Spleen (tissue), 7 donors: Measurements from ENCODE around the gene TSC22D2.

ENCODE experiments used
- POLR2A ChIP-seq, 3 donors: fragments of 450-650 bp; IDR thresholded peaks; one replicate each; pipeline ENCODE4 v1.5.1; 2017; ENCODE audit warnings: antibody characterized with exemption in 3 of 3, mild to moderate bottlenecking in 1 of 3
- POLR2AphosphoS5 ChIP-seq, 3 donors: sonication (generic); formaldehyde crosslinking; IDR thresholded peaks; one replicate each; pipeline ENCODE4 v1.5.1; 2017; ENCODE audit warnings: antibody characterized with exemption in 3 of 3
- TF ChIP-seq, protein P1 (sequence below), 11 experiments: fragments of 200-600 bp in 7 of 11; fragments of 450-650 bp in 4 of 11; sonication (generic) in 4 of 11; IDR thresholded peaks in 8 of 11; conservative IDR thresholded peaks in 3 of 11; 1 replicate in 7 of 11; 2 replicates in 4 of 11; pipeline versions ENCODE4 v1.4.0 to v1.8.0; 2016 to 2021; ENCODE audit warnings: antibody characterized with exemption in 11 of 11, inconsistent platforms in 4 of 11, mild to moderate bottlenecking in 1 of 11
- donor health status: DM: no; HTN: no; CAD: no; lungs with moderate emphysema.
- donor health status: DM: no; HTN: no; CAD: no.
- donor health status: DM: no; HTN: no; CAD: no.

- TF ChIP-seq, protein P1, sequence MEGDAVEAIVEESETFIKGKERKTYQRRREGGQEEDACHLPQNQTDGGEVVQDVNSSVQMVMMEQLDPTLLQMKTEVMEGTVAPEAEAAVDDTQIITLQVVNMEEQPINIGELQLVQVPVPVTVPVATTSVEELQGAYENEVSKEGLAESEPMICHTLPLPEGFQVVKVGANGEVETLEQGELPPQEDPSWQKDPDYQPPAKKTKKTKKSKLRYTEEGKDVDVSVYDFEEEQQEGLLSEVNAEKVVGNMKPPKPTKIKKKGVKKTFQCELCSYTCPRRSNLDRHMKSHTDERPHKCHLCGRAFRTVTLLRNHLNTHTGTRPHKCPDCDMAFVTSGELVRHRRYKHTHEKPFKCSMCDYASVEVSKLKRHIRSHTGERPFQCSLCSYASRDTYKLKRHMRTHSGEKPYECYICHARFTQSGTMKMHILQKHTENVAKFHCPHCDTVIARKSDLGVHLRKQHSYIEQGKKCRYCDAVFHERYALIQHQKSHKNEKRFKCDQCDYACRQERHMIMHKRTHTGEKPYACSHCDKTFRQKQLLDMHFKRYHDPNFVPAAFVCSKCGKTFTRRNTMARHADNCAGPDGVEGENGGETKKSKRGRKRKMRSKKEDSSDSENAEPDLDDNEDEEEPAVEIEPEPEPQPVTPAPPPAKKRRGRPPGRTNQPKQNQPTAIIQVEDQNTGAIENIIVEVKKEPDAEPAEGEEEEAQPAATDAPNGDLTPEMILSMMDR (IDR thresholded peaks at IDR 0.05 in 8 of 11, conservative IDR thresholded peaks at IDR 0.05 in 3 of 11), result no peak
- TF ChIP-seq POLR2A (IDR thresholded peaks at IDR 0.05) (no peak), POLR2AphosphoS5 (IDR thresholded peaks at IDR 0.05) (no peak)
Observed at GRCh38 chr3:150374975-150375374, 33.1 kb upstream of the TSC22D2 start.
